HepG2 (cell line): Measurements from ENCODE around the gene CNEP1R1. TPM values are rescaled to one million over a fixed set of nuclear protein-coding genes. Genes with fewer than 3 reads are reported as not detected.
A peak's percentile ranks its signal among the peaks of the same experiment; 100 is the strongest.

Source experiments
- ARID2 ChIP-seq: sonication (generic); formaldehyde crosslinking; IDR thresholded peaks from 2 replicates; pipeline ENCODE4 v1.8.1; 2022; ENCODE audit warnings: mild to moderate bottlenecking, missing genetic modification reagents, borderline replicate concordance
- BRCA1 ChIP-seq: sonication (generic); formaldehyde crosslinking; IDR thresholded peaks from 2 replicates; pipeline ENCODE4 v1.4.0; 2020; ENCODE audit warnings: missing genetic modification reagents
- CBX2 ChIP-seq, 2 experiments: fragments of 200-600 bp in 1 of 2; sonication (generic); formaldehyde crosslinking in 1 of 2; IDR thresholded peaks; 2 replicates each; pipeline versions ENCODE4 v1.7.0 to v1.8.1; 2018 to 2022; ENCODE audit warnings: low read depth in 2 of 2, low read length in 1 of 2, mild to moderate bottlenecking in 1 of 2, missing genetic modification reagents in 1 of 2
- HINFP ChIP-seq: sonication (generic); formaldehyde crosslinking; IDR thresholded peaks from 2 replicates; pipeline ENCODE4 v1.4.0; 2020; ENCODE audit warnings: low read depth, mild to moderate bottlenecking, missing genetic modification reagents
- HNRNPLL ChIP-seq: fragments of 200-400 bp; formaldehyde crosslinking; IDR thresholded peaks from 2 replicates; pipeline ENCODE4 v1.6.1; 2017; ENCODE audit warnings: mild to moderate bottlenecking, low read depth, low read length; ENCODE audit not compliant: poor library complexity, severe bottlenecking
- MED8 ChIP-seq: sonication (generic); formaldehyde crosslinking; IDR thresholded peaks from 2 replicates; pipeline ENCODE4 v1.8.1; 2023; ENCODE audit warnings: mild to moderate bottlenecking, missing genetic modification reagents; ENCODE audit not compliant: insufficient replicate concordance
- NR3C1 ChIP-seq: sonication (generic); formaldehyde crosslinking; IDR thresholded peaks from 2 replicates; pipeline ENCODE4 v1.4.0; 2020; ENCODE audit warnings: missing genetic modification reagents
- POGZ ChIP-seq: sonication (generic); formaldehyde crosslinking; IDR thresholded peaks from 2 replicates; pipeline ENCODE4 v1.4.0; 2020; ENCODE audit warnings: mild to moderate bottlenecking, missing genetic modification reagents
- RAD51 ChIP-seq: fragments of 450-650 bp; IDR thresholded peaks from 2 replicates; pipeline ENCODE4 v1.6.1; 2016; ENCODE audit warnings: borderline replicate concordance
- RNF2 ChIP-seq: fragments of 450-650 bp; conservative IDR thresholded peaks from 2 replicates; pipeline ENCODE4 v1.6.1; 2016; ENCODE audit warnings: low read depth
- SETDB1 ChIP-seq: sonication (generic); formaldehyde crosslinking; IDR thresholded peaks from 2 replicates; pipeline ENCODE4 v1.5.1; 2020; ENCODE audit warnings: missing genetic modification reagents, mild to moderate bottlenecking, borderline replicate concordance
- SMAD3 ChIP-seq: sonication (generic); formaldehyde crosslinking; IDR thresholded peaks from 2 replicates; pipeline ENCODE4 v1.4.0; 2020; ENCODE audit warnings: missing genetic modification reagents
- SUZ12 ChIP-seq: fragments of 150-350 bp; IDR thresholded peaks from 2 replicates; pipeline ENCODE4 v1.6.1; 2014; ENCODE audit warnings: low read depth, low read length
- XRCC5 ChIP-seq: fragments of 200-400 bp; formaldehyde crosslinking; optimal IDR thresholded peaks from 2 replicates; pipeline ENCODE3; 2017; ENCODE audit warnings: mild to moderate bottlenecking, low read length
- ZNF282 ChIP-seq: fragments of 450-650 bp; IDR thresholded peaks from 2 replicates; pipeline ENCODE4 v1.6.1; 2018; ENCODE audit not compliant: partially characterized antibody
- ZNF335 ChIP-seq: sonication (generic); formaldehyde crosslinking; IDR thresholded peaks from 2 replicates; pipeline ENCODE4 v1.4.0; 2020; ENCODE audit warnings: missing genetic modification reagents
- ZNF484 ChIP-seq: sonication (generic); formaldehyde crosslinking; IDR thresholded peaks from 2 replicates; pipeline ENCODE4 v1.5.1; 2020; ENCODE audit warnings: mild to moderate bottlenecking, low read depth, missing genetic modification reagents, borderline replicate concordance
- ZNF674 ChIP-seq: sonication (generic); formaldehyde crosslinking; IDR thresholded peaks from 2 replicates; pipeline ENCODE4 v1.5.0; 2020; ENCODE audit warnings: low read depth, mild to moderate bottlenecking, missing genetic modification reagents
- polyA plus RNA-seq, 8 experiments: library from polyadenylated mRNA; depleted of rRNA in 3 of 8; stranded (reverse) in 7 of 8; unstranded in 1 of 8; fragments of >200 nt; fragmentation: Illumina TruSeq in 4 of 8; extraction: Trizol in 4 of 8; gene quantifications; 2 replicates each; pipeline versions ENCODE4 v1.2.1 to v1.2.3, GENCODE V29; 2011 to 2016; ENCODE audit warnings: low read depth in 4 of 8, missing spikeins in 1 of 8, mixed read lengths in 1 of 8; ENCODE audit not compliant: insufficient read depth in 1 of 8
- total RNA-seq, 5 experiments: library from RNA; depleted of rRNA; stranded (reverse); fragments of >200 nt; fragmentation: Illumina TruSeq; extraction: Trizol; gene quantifications; 2 replicates each; pipeline ENCODE4 v1.2.3, GENCODE V29; 2016; ENCODE audit warnings: low read depth in 1 of 5
- TF ChIP-seq, protein P1 (sequence below): sonication (generic); formaldehyde crosslinking; IDR thresholded peaks from 2 replicates; pipeline ENCODE4 v1.4.0; 2020; ENCODE audit warnings: missing genetic modification reagents
- TF ChIP-seq, protein P2 (sequence below): sonication (generic); formaldehyde crosslinking; IDR thresholded peaks from 2 replicates; pipeline ENCODE4 v1.9.0; 2021; ENCODE audit warnings: missing genetic modification reagents, borderline replicate concordance
- TF ChIP-seq, protein P3 (sequence below): sonication (generic); formaldehyde crosslinking; IDR thresholded peaks from 2 replicates; pipeline ENCODE4 v1.5.0; 2020; ENCODE audit warnings: mild to moderate bottlenecking, missing genetic modification reagents

The CNEP1R1 gene
- total and polyA plus RNA-seq, 2 of the 13 experiments (the other 11 are each of a cell fraction or from before 2014, with no cell fraction given), result 23.6 to 26.8 TPM

DNA sequence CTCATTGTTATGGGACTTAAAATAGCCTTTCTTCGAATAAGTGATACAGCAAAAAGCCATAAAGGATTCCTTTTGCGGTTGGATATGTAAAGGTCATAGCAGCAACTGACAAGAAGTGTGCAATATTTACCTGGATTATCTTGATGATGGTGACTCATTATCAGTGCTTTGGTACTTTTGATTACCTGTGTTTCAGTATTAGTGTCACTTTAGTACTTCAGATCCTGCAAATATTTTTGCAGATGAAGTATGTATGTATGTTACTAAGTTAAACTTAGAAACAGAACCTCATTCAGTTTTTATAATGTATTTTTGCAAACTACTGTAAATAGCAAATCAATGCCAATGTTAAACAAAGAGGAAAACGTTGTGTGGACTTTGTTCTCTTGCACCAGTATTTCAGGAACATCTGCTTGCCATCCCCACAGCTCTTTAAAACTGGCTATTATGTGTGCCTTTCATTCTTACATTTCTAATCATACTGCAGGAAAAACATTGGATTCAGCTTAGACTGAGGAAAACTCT, 10.5 kb downstream of the CNEP1R1 start (continued):
- TF ChIP-seq, protein P1, sequence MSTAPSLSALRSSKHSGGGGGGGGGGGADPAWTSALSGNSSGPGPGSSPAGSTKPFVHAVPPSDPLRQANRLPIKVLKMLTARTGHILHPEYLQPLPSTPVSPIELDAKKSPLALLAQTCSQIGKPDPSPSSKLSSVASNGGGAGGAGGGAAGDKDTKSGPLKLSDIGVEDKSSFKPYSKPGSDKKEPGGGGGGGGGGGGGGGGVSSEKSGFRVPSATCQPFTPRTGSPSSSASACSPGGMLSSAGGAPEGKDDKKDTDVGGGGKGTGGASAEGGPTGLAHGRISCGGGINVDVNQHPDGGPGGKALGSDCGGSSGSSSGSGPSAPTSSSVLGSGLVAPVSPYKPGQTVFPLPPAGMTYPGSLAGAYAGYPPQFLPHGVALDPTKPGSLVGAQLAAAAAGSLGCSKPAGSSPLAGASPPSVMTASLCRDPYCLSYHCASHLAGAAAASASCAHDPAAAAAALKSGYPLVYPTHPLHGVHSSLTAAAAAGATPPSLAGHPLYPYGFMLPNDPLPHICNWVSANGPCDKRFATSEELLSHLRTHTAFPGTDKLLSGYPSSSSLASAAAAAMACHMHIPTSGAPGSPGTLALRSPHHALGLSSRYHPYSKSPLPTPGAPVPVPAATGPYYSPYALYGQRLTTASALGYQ (CRISPR knock-in tag), result peak; percentile 83
- TF ChIP-seq NR3C1 (CRISPR knock-in tag) (no peak), SMAD3 (peak; percentile 66), RAD51 (no peak), RNF2 (no peak), BRCA1 (CRISPR knock-in tag) (no peak), SETDB1 (CRISPR knock-in tag) (no peak), SUZ12 (no peak), MED8 (no peak), HNRNPLL (no peak), ZNF282 (no peak), CBX2 (IDR thresholded peaks at IDR 0.05; ENCODE audit: low read depth, low read length) (no peak), CBX2 (CRISPR knock-in tag; IDR thresholded peaks at IDR 0.05; ENCODE audit: low read depth) (no peak), ZNF674 (no peak), ARID2 (CRISPR knock-in tag) (no peak), ZNF335 (no peak; the same call in 1 of the 2 replicates), XRCC5 (no peak), POGZ (CRISPR knock-in tag) (peak; percentile 35; the same call in 1 of the 2 replicates), HINFP (CRISPR knock-in tag) (no peak), ZNF484 (CRISPR knock-in tag) (no peak)
- TF ChIP-seq, protein P2, sequence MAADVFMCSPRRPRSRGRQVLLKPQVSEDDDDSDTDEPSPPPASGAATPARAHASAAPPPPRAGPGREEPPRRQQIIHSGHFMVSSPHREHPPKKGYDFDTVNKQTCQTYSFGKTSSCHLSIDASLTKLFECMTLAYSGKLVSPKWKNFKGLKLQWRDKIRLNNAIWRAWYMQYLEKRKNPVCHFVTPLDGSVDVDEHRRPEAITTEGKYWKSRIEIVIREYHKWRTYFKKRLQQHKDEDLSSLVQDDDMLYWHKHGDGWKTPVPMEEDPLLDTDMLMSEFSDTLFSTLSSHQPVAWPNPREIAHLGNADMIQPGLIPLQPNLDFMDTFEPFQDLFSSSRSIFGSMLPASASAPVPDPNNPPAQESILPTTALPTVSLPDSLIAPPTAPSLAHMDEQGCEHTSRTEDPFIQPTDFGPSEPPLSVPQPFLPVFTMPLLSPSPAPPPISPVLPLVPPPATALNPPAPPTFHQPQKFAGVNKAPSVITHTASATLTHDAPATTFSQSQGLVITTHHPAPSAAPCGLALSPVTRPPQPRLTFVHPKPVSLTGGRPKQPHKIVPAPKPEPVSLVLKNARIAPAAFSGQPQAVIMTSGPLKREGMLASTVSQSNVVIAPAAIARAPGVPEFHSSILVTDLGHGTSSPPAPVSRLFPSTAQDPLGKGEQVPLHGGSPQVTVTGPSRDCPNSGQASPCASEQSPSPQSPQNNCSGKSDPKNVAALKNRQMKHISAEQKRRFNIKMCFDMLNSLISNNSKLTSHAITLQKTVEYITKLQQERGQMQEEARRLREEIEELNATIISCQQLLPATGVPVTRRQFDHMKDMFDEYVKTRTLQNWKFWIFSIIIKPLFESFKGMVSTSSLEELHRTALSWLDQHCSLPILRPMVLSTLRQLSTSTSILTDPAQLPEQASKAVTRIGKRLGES (CRISPR knock-in tag), result no peak
- TF ChIP-seq, protein P3, sequence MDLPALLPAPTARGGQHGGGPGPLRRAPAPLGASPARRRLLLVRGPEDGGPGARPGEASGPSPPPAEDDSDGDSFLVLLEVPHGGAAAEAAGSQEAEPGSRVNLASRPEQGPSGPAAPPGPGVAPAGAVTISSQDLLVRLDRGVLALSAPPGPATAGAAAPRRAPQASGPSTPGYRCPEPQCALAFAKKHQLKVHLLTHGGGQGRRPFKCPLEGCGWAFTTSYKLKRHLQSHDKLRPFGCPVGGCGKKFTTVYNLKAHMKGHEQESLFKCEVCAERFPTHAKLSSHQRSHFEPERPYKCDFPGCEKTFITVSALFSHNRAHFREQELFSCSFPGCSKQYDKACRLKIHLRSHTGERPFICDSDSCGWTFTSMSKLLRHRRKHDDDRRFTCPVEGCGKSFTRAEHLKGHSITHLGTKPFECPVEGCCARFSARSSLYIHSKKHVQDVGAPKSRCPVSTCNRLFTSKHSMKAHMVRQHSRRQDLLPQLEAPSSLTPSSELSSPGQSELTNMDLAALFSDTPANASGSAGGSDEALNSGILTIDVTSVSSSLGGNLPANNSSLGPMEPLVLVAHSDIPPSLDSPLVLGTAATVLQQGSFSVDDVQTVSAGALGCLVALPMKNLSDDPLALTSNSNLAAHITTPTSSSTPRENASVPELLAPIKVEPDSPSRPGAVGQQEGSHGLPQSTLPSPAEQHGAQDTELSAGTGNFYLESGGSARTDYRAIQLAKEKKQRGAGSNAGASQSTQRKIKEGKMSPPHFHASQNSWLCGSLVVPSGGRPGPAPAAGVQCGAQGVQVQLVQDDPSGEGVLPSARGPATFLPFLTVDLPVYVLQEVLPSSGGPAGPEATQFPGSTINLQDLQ (CRISPR knock-in tag), result no peak
